Neural progenitor cell (in vitro differentiated cells): Measurements from ENCODE around the gene HUNK. TPM values are rescaled to one million over a fixed set of nuclear protein-coding genes. Genes with fewer than 3 reads are reported as not detected.

Source experiments
- DNase-seq: peaks from one replicate; pipeline ENCODE4 v3.0.0-alpha.2; 2016; ENCODE audit warnings: low spot score
- H2AFZ ChIP-seq: fragments of 200-600 bp; sonication (generic); replicated peaks from 2 replicates; pipeline ENCODE4 v1.6.1; 2016; ENCODE audit warnings: antibody characterized with exemption
- H3F3A ChIP-seq: fragments of 200-600 bp; sonication (generic); 2 replicates; pipeline ENCODE4 v1.6.1; 2016; ENCODE audit warnings: antibody characterized with exemption, low read depth
- H3K27ac ChIP-seq: fragments of 200-600 bp; sonication (generic); 2 replicates; pipeline ENCODE4 v1.5.1; 2016; ENCODE audit warnings: mild to moderate bottlenecking
- H3K27me3 ChIP-seq: fragments of 200-600 bp; sonication (generic); 2 replicates; pipeline ENCODE4 v1.6.1; 2016; ENCODE audit warnings: mild to moderate bottlenecking, moderate library complexity
- H3K36me3 ChIP-seq: fragments of 200-600 bp; sonication (generic); 2 replicates; pipeline ENCODE4 v1.5.1; 2016
- H3K4me1 ChIP-seq: fragments of 200-600 bp; sonication (generic); 2 replicates; pipeline ENCODE4 v1.6.1; 2016; ENCODE audit warnings: mixed run types
- H3K4me2 ChIP-seq: fragments of 200-600 bp; sonication (generic); 2 replicates; pipeline ENCODE4 v1.6.1; 2016
- H3K4me3 ChIP-seq: fragments of 200-600 bp; sonication (generic); 2 replicates; pipeline ENCODE4 v1.5.1; 2016
- H3K79me2 ChIP-seq: fragments of 200-600 bp; sonication (generic); 2 replicates; pipeline ENCODE4 v1.6.1; 2016; ENCODE audit warnings: low read depth
- H3K9ac ChIP-seq: fragments of 200-600 bp; sonication (generic); 2 replicates; pipeline ENCODE4 v1.6.1; 2016
- H3K9me3 ChIP-seq: fragments of 200-600 bp; sonication (generic); 2 replicates; pipeline ENCODE4 v1.5.1; 2016; ENCODE audit warnings: low read depth
- H4K20me1 ChIP-seq: fragments of 200-600 bp; sonication (generic); 2 replicates; pipeline ENCODE4 v1.6.1; 2016; ENCODE audit warnings: low read depth
- H3K27ac Mint-ChIP-seq: 3 replicates; pipeline ENCODE4 v1.8.0; 2021; ENCODE audit warnings: mixed read lengths
- H3K27me3 Mint-ChIP-seq: 2 replicates; pipeline ENCODE4 v1.8.0; 2022; ENCODE audit warnings: low read depth, mild to moderate bottlenecking, inconsistent platforms, moderate library complexity, mixed read lengths; ENCODE audit not compliant: insufficient read depth
- H3K36me3 Mint-ChIP-seq: 3 replicates; pipeline ENCODE4 v1.8.0; 2021; ENCODE audit warnings: mixed read lengths
- H3K4me1 Mint-ChIP-seq: 3 replicates; pipeline ENCODE4 v1.8.0; 2021; ENCODE audit warnings: mixed read lengths
- H3K4me3 Mint-ChIP-seq: 3 replicates; pipeline ENCODE4 v1.8.0; 2021; ENCODE audit warnings: mild to moderate bottlenecking, moderate library complexity, mixed read lengths
- H3K9me3 Mint-ChIP-seq: 3 replicates; pipeline ENCODE4 v1.8.0; 2020; ENCODE audit warnings: mixed read lengths
- EZH2 ChIP-seq: fragments of 200-600 bp; sonication (generic); IDR thresholded peaks from 2 replicates; pipeline ENCODE4 v1.6.1; 2017; ENCODE audit warnings: antibody characterized with exemption, mild to moderate bottlenecking, moderate library complexity
- EZH2phosphoT487 ChIP-seq: fragments of 200-600 bp; sonication (generic); IDR thresholded peaks from 2 replicates; pipeline ENCODE4 v1.6.1; 2017; ENCODE audit warnings: antibody characterized with exemption
- total RNA-seq: library from RNA; depleted of rRNA; stranded (reverse); fragments of >200 nt; gene quantifications from 2 replicates; pipeline ENCODE4 v1.2.3, GENCODE V29; 2015; ENCODE audit warnings: low replicate concordance
- TF ChIP-seq, protein P1 (sequence below): fragments of 200-600 bp; sonication (generic); IDR thresholded peaks from 2 replicates; pipeline ENCODE4 v1.5.1; 2017; ENCODE audit warnings: antibody characterized with exemption, mild to moderate bottlenecking

Gene HUNK
- total RNA-seq, 1 donor from 2014 or later: 4.7 TPM

DNA sequence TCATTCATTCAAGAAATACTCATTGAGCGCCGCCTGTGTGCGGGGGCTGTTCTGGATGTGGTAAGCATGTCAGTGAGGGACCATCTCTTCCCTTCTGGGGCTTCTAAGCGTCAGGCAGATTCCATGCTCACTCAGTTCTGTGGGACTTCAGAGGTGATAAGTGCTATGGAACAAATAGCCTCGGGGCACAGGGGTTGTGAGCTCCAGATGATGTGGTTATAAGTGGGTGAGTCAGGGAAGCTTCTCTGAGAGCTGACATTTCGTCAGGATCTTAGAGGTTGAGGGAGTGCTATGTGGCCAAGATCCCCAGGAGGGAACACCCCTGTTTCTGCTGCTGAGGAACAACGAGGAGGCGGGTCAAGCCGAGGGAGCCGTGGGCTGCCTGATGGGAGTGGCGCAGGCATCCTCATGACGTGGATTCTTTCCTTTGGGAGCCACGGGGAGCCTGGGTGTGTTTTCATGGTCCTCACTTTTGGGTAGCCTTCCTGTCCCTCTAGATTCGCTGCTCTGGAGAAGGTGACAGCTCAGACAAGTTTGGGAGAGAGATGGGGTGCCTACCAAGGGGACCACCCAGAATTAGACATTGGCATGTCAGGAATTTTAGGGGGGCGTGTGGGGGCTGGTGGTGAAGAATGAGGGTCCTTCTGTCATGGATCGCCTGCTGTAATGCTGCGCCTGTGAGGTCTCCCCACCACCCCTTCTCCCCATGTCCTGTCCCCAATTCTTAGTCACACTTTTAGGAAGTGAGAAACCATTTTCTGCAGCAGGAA lies 38.5 kb downstream of the HUNK start:
- no peak overlapping the region for H3K4me2 ChIP-seq
- Mint-ChIP-seq H3K27me3 (peaks cover 9% of the 10 kb centered on the region), H3K36me3 (peaks cover 35% of the 10 kb centered on the region)

DNA sequence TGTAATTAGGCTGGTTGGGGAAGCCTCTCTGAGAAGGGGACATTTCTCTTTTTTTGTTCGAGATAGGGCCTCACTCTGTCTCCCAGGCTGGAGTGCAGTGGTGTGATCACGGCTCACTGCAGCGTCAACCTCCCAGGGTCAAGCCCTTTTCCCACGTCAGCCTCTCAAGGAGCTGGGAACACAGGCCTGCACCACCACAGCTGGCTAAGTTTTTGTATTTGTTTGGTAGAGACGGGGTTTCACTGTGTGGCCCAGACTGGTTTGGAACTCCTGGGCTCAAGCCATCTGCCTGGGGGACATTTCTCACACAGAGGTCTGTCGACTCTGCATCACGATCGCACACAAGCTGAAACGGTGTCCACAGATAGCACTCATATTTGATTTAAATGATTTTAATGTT lies 39.7 kb downstream of the HUNK start:
- H3K4me1 ChIP-seq: peaks cover 32% of the 10 kb centered on the region
- Mint-ChIP-seq H3K27me3 (peaks cover 8% of the 10 kb centered on the region), H3K27ac (no peak overlapping the region), H3K4me3 (no peak overlapping the region), H3K4me1 (peaks cover 62% of the 10 kb centered on the region), H3K36me3 (peaks cover 39% of the 10 kb centered on the region), H3K9me3 (peaks cover 28% of the 10 kb centered on the region)
- H3F3A ChIP-seq: peaks cover 33% of the 10 kb centered on the region
- no peak for TF ChIP-seq EZH2
- TF ChIP-seq, protein P1, sequence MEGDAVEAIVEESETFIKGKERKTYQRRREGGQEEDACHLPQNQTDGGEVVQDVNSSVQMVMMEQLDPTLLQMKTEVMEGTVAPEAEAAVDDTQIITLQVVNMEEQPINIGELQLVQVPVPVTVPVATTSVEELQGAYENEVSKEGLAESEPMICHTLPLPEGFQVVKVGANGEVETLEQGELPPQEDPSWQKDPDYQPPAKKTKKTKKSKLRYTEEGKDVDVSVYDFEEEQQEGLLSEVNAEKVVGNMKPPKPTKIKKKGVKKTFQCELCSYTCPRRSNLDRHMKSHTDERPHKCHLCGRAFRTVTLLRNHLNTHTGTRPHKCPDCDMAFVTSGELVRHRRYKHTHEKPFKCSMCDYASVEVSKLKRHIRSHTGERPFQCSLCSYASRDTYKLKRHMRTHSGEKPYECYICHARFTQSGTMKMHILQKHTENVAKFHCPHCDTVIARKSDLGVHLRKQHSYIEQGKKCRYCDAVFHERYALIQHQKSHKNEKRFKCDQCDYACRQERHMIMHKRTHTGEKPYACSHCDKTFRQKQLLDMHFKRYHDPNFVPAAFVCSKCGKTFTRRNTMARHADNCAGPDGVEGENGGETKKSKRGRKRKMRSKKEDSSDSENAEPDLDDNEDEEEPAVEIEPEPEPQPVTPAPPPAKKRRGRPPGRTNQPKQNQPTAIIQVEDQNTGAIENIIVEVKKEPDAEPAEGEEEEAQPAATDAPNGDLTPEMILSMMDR: no peak
- TF ChIP-seq EZH2phosphoT487: no peak
- H4K20me1 ChIP-seq: peaks cover 16% of the 10 kb centered on the region
- H3K27ac ChIP-seq: no peak overlapping the region
- no peaks in the 10 kb centered on the region for H3K9me3 ChIP-seq
- DNase-seq: no peak
- H3K4me3 ChIP-seq: no peak overlapping the region
- H2AFZ ChIP-seq: no peak overlapping the region
- H3K4me2 ChIP-seq: no peak overlapping the region
- H3K36me3 ChIP-seq: no peaks in the 10 kb centered on the region
- H3K79me2 ChIP-seq: peaks cover 4% of the 10 kb centered on the region
- H3K27me3 ChIP-seq: no peaks in the 10 kb centered on the region
- no peak overlapping the region for H3K9ac ChIP-seq

More for the DNA sequence above, 38.5 kb downstream of the HUNK start:
- peaks cover 68% of the 10 kb centered on the region for H3K4me1 Mint-ChIP-seq
- Histone ChIP-seq H3K36me3 (no peaks in the 10 kb centered on the region), H2AFZ (no peak overlapping the region), H3F3A (peaks cover 36% of the 10 kb centered on the region), H3K79me2 (peaks cover 9% of the 10 kb centered on the region), H3K27ac (no peak overlapping the region), H3K9ac (no peak overlapping the region), H4K20me1 (peaks cover 16% of the 10 kb centered on the region), H3K4me1 (peaks cover 32% of the 10 kb centered on the region), H3K27me3 (no peaks in the 10 kb centered on the region), H3K9me3 (no peaks in the 10 kb centered on the region), H3K4me3 (no peak overlapping the region)
- H3K27ac Mint-ChIP-seq: no peak overlapping the region
- TF ChIP-seq, protein P1: no peak
- TF ChIP-seq EZH2: no peak
- TF ChIP-seq EZH2phosphoT487: no peak
- H3K4me3 Mint-ChIP-seq: no peak overlapping the region
- DNase-seq: no peak
- H3K9me3 Mint-ChIP-seq: peaks cover 20% of the 10 kb centered on the region

DNA sequence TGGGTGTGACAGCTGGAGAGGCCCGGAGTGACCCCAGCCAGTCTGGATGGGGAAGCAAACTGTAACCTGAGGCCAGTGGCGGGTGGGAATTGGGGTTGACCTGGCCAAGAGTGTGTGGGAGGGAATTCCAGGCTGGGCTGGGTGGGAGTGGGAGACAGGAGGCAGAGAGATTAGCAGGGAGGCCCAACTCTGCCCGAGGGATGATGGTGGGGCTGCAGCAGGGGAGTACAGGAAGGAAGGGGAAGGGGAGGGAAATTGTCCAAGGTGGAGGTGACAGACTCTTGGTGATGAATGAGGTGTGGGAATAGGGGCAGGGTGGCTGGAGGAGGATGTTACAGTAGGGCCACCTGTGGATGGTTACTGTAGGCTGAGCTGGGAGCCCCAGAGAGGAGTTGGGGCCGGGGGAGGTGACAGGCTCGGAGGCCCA lies 40.4 kb downstream of the HUNK start:
- Mint-ChIP-seq H3K4me3 (no peak overlapping the region), H3K4me1 (peaks cover 55% of the 10 kb centered on the region), H3K9me3 (peaks cover 34% of the 10 kb centered on the region), H3K36me3 (peaks cover 46% of the 10 kb centered on the region), H3K27ac (no peak overlapping the region), H3K27me3 (peaks cover 8% of the 10 kb centered on the region)
- Histone ChIP-seq H3K79me2 (no peaks in the 10 kb centered on the region), H4K20me1 (peaks cover 16% of the 10 kb centered on the region), H3K9me3 (no peaks in the 10 kb centered on the region), H3K4me2 (no peak overlapping the region), H3K9ac (no peak overlapping the region), H3K27ac (no peak overlapping the region), H3K4me1 (peaks cover 29% of the 10 kb centered on the region), H3K36me3 (no peaks in the 10 kb centered on the region), H2AFZ (no peak overlapping the region), H3K27me3 (no peaks in the 10 kb centered on the region), H3F3A (peaks cover 26% of the 10 kb centered on the region), H3K4me3 (no peak overlapping the region)
- DNase-seq: no peak
- no peak for TF ChIP-seq EZH2phosphoT487
- TF ChIP-seq EZH2: no peak
- TF ChIP-seq, protein P1: no peak
